ENCODE results near the gene PHF21A.

Gene PHF21A

GRCh38 chr11:45899448-45900174 is 221.6 kb downstream of the PHF21A start:
- peak; percentile 51 to 78 for DNase-seq

GRCh38 chr11:45899086-45899447 is 222.2 kb downstream of the PHF21A start:
- no peak for DNase-seq

- DNase-seq, result no peak
Observed at GRCh38 chr11:45897556-45897955, 223.7 kb downstream of the PHF21A start.

GRCh38 chr11:45896422-45896984 is 224.8 kb downstream of the PHF21A start:
- no peak for DNase-seq

- no peak for DNase-seq
Observed at GRCh38 chr11:45895553-45896259, 225.5 kb downstream of the PHF21A start.

GRCh38 chr11:45894555-45895247 is 226.6 kb downstream of the PHF21A start:
- no peak for DNase-seq

GRCh38 chr11:45892856-45893255 is 228.4 kb downstream of the PHF21A start:
- DNase-seq, result no peak

- no peak for DNase-seq
Observed at GRCh38 chr11:45890886-45891550, 230.2 kb downstream of the PHF21A start.

GRCh38 chr11:45889966-45890365 is 231.3 kb downstream of the PHF21A start:
- DNase-seq, result no peak

- no peak for DNase-seq
Observed at GRCh38 chr11:45889555-45889954, 231.7 kb downstream of the PHF21A start.

- no peak for DNase-seq
Observed at GRCh38 chr11:45887587-45887986, 233.7 kb downstream of the PHF21A start.

GRCh38 chr11:45886816-45887520 is 234.3 kb downstream of the PHF21A start:
- DNase-seq, result no peak

- DNase-seq, result no peak
Observed at GRCh38 chr11:45885921-45886721, 235.1 kb downstream of the PHF21A start.

- DNase-seq, result no peak
Observed at GRCh38 chr11:45885274-45885920, 235.9 kb downstream of the PHF21A start, which contains the start of gene MAPK8IP1. Gene MAPK8IP1, plus strand, starts transcription at chr11:45885651. Its CDS starts 170 bp downstream, at chr11:45885821.

- no peak for DNase-seq
Observed at GRCh38 chr11:45884596-45885185, 236.6 kb downstream of the PHF21A start.
